Naive B cell (primary cell): ENCODE results near the gene DENND6B. TPM values are rescaled to one million over a fixed set of nuclear protein-coding genes. Genes with fewer than 3 reads are reported as not detected.

ENCODE experiments used
- ATAC-seq, 2 donors: fragments of 150-1000 bp; cut with Tn5 transposase; 2 replicates each; pipeline ENCODE4 v1.10.0; 2021; ENCODE audit warnings: low read depth in 2 of 2, mild to moderate bottlenecking in 2 of 2, moderate library complexity in 2 of 2
- DNase-seq: peaks from one replicate; pipeline ENCODE4 v3.0.0; 2022
- H3K27ac Mint-ChIP-seq, 6 donors: one replicate each; pipeline ENCODE4 v1.8.0; 2020 to 2022; ENCODE audit warnings: mild to moderate bottlenecking in 6 of 6, mixed read lengths in 6 of 6, moderate library complexity in 5 of 6, inconsistent platforms in 2 of 6
- H3K27me3 Mint-ChIP-seq, 3 donors: one replicate each; pipeline ENCODE4 v1.8.0; 2021 to 2022; ENCODE audit warnings: mixed read lengths in 3 of 3, mild to moderate bottlenecking in 1 of 3
- H3K36me3 Mint-ChIP-seq, 2 donors: one replicate each; pipeline ENCODE4 v1.8.0; 2020 to 2022; ENCODE audit warnings: mixed read lengths in 2 of 2, inconsistent platforms in 1 of 2, mild to moderate bottlenecking in 1 of 2
- H3K4me1 Mint-ChIP-seq, 3 donors: one replicate each; pipeline ENCODE4 v1.8.0; 2020 to 2022; ENCODE audit warnings: mixed read lengths in 3 of 3, inconsistent platforms in 1 of 3, mild to moderate bottlenecking in 1 of 3, moderate library complexity in 1 of 3
- H3K4me3 Mint-ChIP-seq, 8 donors: one replicate each; pipeline ENCODE4 v1.8.0; 2020 to 2022; ENCODE audit warnings: mild to moderate bottlenecking in 8 of 8, mixed read lengths in 8 of 8, moderate library complexity in 8 of 8, inconsistent platforms in 2 of 8
- H3K9me3 Mint-ChIP-seq, 7 donors: one replicate each; pipeline ENCODE4 v1.8.0; 2020 to 2022; ENCODE audit warnings: mixed read lengths in 7 of 7, mild to moderate bottlenecking in 5 of 7, inconsistent platforms in 2 of 7, moderate library complexity in 1 of 7
- polyA plus RNA-seq, 6 donors: library from polyadenylated mRNA; unstranded; fragments of 300-500 nt; fragmentation: Illumina TruSeq; gene quantifications; one replicate each; pipeline ENCODE4 v1.2.3, GENCODE V29; 2021; ENCODE audit warnings: low read depth in 6 of 6

The DENND6B gene
- polyA plus RNA-seq, 6 donors from 2014 or later, result 0.05 to 0.43 (median 0.28) TPM; not detected in 1

DNA sequence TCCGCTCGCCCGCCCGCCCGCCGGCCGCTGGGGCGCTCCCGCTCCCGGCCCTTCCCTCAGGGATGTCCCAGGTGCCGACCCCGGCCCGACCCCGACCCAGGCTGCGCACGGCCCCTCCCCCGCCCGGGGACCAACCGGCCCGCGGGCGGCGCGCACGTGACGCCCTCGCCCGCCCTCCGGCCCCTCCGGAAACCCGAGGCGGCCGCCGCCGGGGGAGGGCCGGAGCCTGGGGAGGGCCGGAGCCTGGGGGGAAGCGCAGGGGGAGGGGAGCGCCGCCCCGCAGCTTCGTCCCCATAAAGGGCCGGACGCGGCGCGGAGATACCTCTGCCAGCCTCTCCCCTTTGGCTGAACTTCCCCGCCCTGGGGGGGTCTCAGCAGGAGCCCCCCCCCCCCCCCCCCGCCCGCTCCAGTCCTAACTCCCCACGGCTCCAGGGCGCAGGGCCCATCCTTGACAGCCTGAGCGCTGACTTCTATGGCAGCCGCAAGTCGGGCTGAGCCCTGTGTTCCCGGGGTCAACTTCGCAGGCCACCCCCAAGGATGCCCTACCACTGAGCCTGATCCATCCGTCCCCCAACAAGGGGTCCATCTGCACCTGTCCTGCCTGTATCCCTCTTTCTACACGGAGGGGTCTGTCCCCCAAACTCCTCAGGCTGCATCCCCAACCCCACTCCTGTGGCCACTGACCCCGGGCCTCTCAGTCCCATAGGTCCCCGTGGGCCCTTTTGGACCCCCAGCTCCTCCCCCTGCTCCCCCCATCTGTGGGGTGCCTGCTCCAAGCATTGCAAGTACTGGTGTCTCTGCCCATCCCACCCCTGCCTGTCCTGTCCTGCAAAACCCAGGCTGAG is 65.0 kb downstream of the DENND6B start, which contains the start of gene MAPK12:
MAPK12 (minus strand) TSS at position 69 of the 845 bp plus-strand sequence. CDS start 174 bp downstream, outside the sequence.
- Mint-ChIP-seq H3K36me3 (no peaks in the 10 kb centered on the region), H3K4me3 (peak within 1 kb of the TSS; percentile 45 to 83 (median 68)), H3K27me3 (peaks cover 0 to 51% (median 9%) of the 10 kb centered on the region in 3 donors), H3K27ac (peak within 1 kb of the TSS in 1 of 6 donors; percentile 29), H3K9me3 (no peaks in the 10 kb centered on the region), H3K4me1 (peaks cover 6 to 15% (median 14%) of the 10 kb centered on the region in 3 donors)
- ATAC-seq (peak in 1 of 2 donors; percentile 3), DNase-seq (no peak)

GRCh38 chr22:50260801-50261614 is 65.8 kb downstream of the DENND6B start:
- no peaks in the 10 kb centered on the region for H3K9me3 Mint-ChIP-seq

DNA sequence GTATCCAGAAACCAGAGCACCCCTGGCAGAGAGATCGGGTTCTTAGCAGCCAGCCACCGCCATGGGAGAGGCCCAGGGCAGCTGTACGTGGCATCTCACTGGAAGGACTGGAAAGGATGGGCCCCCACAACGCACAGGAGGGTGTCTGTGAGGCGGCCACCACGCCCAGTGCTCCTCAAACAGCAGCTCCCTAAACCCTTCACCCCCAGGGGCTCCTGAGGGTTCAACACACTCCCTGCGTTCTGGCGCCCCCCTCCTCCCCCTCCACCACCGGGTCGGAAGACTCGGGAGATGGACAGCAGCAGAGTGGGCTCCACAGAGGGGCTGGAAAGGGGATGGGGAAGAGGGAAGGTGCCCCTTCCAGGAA is 66.4 kb downstream of the DENND6B start:
- no peak for DNase-seq
- ATAC-seq, result no peak
- Mint-ChIP-seq H3K9me3 (no peaks in the 10 kb centered on the region), H3K4me3 (peak overlapping the region in 4 of 8 donors; percentile 15 to 50 (median 28)), H3K4me1 (peaks cover 6 to 15% (median 14%) of the 10 kb centered on the region in 3 donors), H3K27ac (no peak overlapping the region), H3K36me3 (no peaks in the 10 kb centered on the region), H3K27me3 (peaks cover 0 to 45% (median 9%) of the 10 kb centered on the region in 3 donors)

More at GRCh38 chr22:50260801-50261614, 65.8 kb downstream of the DENND6B start:
- Mint-ChIP-seq H3K36me3 (no peaks in the 10 kb centered on the region), H3K4me1 (peaks cover 6 to 15% (median 14%) of the 10 kb centered on the region in 3 donors), H3K27ac (no peak overlapping the region), H3K27me3 (peaks cover 0 to 47% (median 9%) of the 10 kb centered on the region in 3 donors), H3K4me3 (peak overlapping the region in 2 of 8 donors; percentile 27 to 50)
- DNase-seq (no peak), ATAC-seq (peak; percentile 35 to 36)

GRCh38 chr22:50259302-50259701 is 67.5 kb downstream of the DENND6B start:
- peak overlapping the region in 3 of 8 donors; percentile 15 to 44 (median 40) for H3K4me3 Mint-ChIP-seq
- ATAC-seq, result no peak
- H3K4me1 Mint-ChIP-seq, result peaks cover 6 to 14% (median 11%) of the 10 kb centered on the region in 3 donors
- no peak for DNase-seq
- H3K36me3 Mint-ChIP-seq, result no peaks in the 10 kb centered on the region
- H3K9me3 Mint-ChIP-seq, result no peaks in the 10 kb centered on the region
- H3K27ac Mint-ChIP-seq, result no peak overlapping the region
- peaks cover 0 to 42% (median 9%) of the 10 kb centered on the region in 3 donors for H3K27me3 Mint-ChIP-seq

Other genes with a start within 250 kb of the DENND6B start
- under 1 TPM in 3 of 6 donors, not detected in 3; 0.09 to 0.44 (median 0.15) TPM for gene MLC1, start 241.6 kb downstream of the DENND6B start, polyA plus RNA-seq
- gene MOV10L1, start 237.0 kb downstream of the DENND6B start, polyA plus RNA-seq, result not detected
- under 1 TPM in 1 of 6 donors, not detected in 5; 0.08 TPM for gene PANX2, start 156.3 kb downstream of the DENND6B start, polyA plus RNA-seq
- 10 to 100 TPM in 5 of 6 donors, 1 to 10 TPM in 1; 9.4 to 22.6 (median 15.1) TPM for gene TRABD, start 141.1 kb downstream of the DENND6B start, polyA plus RNA-seq
- gene SELENOO, start 126.0 kb downstream of the DENND6B start, polyA plus RNA-seq, result 1 to 10 TPM; 2.9 to 6.8 (median 5.2) TPM
- 10 to 100 TPM; 11.6 to 23.2 (median 14.2) TPM for gene TUBGCP6, start 82.0 kb downstream of the DENND6B start, polyA plus RNA-seq
- gene HDAC10, start 75.7 kb downstream of the DENND6B start, polyA plus RNA-seq, result 1 to 10 TPM; 4.6 to 8.2 (median 6.3) TPM
- gene MAPK12, start 65.3 kb downstream of the DENND6B start, polyA plus RNA-seq, result under 1 TPM in 5 of 6 donors, not detected in 1; 0.04 to 0.19 (median 0.09) TPM
- gene MAPK11, start 56.6 kb downstream of the DENND6B start, polyA plus RNA-seq, result under 1 TPM in 3 of 6 donors, not detected in 3; 0.17 to 0.21 (median 0.19) TPM
- 1 to 10 TPM in 2 of 6 donors, under 1 TPM in 3, not detected in 1; 0.46 to 1.1 (median 0.66) TPM for gene PLXNB2, start 19.4 kb downstream of the DENND6B start, polyA plus RNA-seq
- gene PPP6R2, start 16.3 kb upstream of the DENND6B start, polyA plus RNA-seq, result 10 to 100 TPM; 11.9 to 28.1 (median 16.2) TPM
- 10 to 100 TPM in 4 of 6 donors, 1 to 10 TPM in 2; 6.9 to 26.6 (median 11.4) TPM for gene SBF1, start 148.0 kb upstream of the DENND6B start, polyA plus RNA-seq
- gene ADM2, start 154.5 kb upstream of the DENND6B start, polyA plus RNA-seq, result under 1 TPM in 3 of 6 donors, not detected in 3; 0.08 to 0.86 (median 0.20) TPM
- not detected for gene MIOX, start 159.8 kb upstream of the DENND6B start, polyA plus RNA-seq
- gene LMF2, start 180.7 kb upstream of the DENND6B start, polyA plus RNA-seq, result 10 to 100 TPM in 3 of 6 donors, 1 to 10 TPM in 3; 6.4 to 20.9 (median 10.1) TPM
- 10 to 100 TPM; 33.9 to 43.3 (median 37.6) TPM for gene NCAPH2, start 181.2 kb upstream of the DENND6B start, polyA plus RNA-seq
- 10 to 100 TPM in 3 of 6 donors, 1 to 10 TPM in 3; 2.0 to 13.9 (median 8.1) TPM for gene SCO2, start 198.6 kb upstream of the DENND6B start, polyA plus RNA-seq
- gene TYMP, start 203.0 kb upstream of the DENND6B start, polyA plus RNA-seq, result 10 to 100 TPM; 10.5 to 41.3 (median 18.0) TPM
- 1 to 10 TPM; 1.5 to 5.8 (median 4.4) TPM for gene KLHDC7B, start 218.9 kb upstream of the DENND6B start, polyA plus RNA-seq
- not detected for gene SYCE3, start 235.9 kb upstream of the DENND6B start, polyA plus RNA-seq